ENCODE results near the gene FRMD6.
"Not testable (repeated sequence)": the region's sequence is repeated elsewhere in the genome, so short reads cannot be mapped to it uniquely, and the experiment has no call there.

FRMD6 gene

GRCh38 chr14:51633298-51633697 is 18.4 kb upstream of the FRMD6 start:
- not testable (repeated sequence) for DNase-seq

DNA sequence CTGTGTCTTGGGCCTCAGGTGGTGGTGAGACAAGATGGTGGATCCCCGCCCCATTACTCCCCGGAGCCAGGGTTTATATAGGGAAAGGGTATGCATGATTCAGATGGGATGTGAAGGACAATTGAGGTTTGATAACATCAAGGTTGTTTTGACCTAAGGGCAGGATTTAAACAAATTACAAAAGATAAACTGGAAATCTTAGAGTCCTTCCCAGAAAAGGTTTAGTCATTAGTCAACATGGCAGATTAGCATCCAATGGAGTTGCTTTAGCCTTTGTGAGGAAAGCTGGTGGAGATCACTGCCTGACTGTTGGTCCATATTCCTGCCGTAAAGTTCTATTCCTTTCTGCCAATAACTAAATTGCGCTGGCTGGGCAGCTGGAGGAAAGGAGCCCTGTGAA is 15.6 kb upstream of the FRMD6 start:
- no peak for DNase-seq

DNA sequence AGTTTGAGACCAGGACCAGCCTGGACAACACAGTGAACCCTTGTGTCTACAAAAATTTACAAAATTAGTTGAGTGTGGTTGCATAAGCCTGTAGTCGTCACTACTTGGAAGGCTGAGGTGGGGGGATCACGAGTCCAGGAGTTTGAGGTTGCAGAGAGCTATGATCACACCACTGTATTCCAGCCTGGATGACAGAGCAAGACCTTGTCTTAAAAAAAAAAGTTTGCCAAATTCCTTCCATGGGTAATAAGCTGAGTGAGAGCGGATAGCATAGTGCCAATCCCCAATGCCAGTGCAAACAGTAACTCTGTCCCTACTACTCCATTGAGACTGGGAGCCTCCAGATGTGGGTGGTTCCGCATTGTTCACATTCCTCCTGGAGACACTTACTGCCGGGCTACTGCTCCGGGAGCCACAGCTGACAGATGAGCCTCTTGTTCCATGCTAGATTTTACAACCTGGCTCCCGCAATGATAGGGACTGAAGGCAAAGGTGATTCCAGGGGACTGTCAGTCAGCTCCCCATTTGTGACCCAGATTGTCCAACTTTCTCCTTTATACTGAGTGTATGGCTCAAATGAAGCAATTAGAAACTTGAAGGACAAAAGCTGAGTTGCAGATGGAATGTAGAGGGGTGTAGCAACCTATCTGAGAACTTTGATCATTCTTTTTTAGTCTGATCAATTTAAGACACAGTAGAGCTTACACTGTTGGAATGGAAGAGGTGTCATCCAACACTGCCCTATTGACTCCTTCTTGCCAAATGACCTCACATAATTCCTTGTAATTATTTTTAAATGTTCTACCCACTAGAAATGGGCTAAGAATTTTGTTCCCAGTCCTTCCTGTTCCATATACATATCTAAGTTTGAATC is 13.4 kb upstream of the FRMD6 start:
- no peak for DNase-seq

GRCh38 chr14:51639668-51640316 is 11.9 kb upstream of the FRMD6 start:
- DNase-seq = no peak

DNA sequence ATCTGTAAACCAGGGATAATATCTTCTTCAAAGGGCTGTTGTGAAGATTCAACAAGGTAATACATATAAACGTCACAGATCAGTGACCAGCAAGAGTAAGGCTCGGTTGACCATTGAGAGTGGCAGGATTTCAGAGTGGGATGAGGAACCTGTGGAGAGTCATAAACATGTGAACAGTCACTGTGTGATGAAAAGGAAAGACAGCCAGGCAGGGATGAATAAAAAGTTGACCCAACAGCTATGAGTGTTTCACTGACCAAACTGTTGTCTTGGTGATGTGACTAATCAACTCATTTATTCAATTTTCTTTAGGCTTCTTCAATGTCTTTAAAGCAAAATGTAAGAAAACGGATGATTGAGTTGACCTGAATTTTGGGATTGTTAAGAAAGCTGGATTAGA is 8.6 kb upstream of the FRMD6 start:
- DNase-seq = no peak

DNA sequence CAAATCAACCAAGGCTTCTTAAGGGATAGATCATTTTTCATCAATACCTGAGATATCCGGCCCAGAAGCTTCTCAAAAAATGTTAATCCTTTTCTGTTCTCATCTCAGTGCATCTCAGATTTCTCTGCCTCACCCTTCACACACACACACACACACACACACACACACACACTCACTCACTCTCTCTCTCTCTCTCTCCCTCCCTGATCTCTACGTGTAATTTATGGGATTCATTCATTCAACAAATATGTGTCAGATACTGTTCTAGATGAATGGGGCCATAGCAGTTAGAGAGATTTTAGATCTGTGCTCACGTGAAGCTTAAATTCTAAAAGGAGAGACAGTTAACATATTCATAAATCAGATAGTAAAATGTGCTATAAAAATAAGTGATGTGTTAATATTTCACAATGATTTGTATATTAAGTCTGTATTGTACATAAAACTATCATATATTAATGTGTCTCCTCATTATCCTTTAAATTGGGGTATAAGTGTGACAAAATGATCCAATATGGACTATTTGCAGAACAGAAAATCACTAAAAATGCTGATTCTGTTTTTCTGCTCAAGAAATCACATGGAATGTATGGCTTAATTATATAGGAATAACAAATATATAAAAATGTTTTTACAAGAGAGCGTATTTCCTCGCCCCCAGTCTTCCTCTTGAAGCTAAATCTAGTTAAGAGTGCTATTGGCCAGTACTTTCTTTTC is 7.3 kb upstream of the FRMD6 start:
- DNase-seq = no peak

GRCh38 chr14:51648296-51648695 is 3.4 kb upstream of the FRMD6 start:
- no peak for DNase-seq

- DNase-seq = peak; percentile 12
Observed at GRCh38 chr14:51650716-51651387, 858 bp upstream of the FRMD6 start.

- peak; percentile 40 for DNase-seq
Observed at GRCh38 chr14:51652168-51653078, 713 bp downstream of the FRMD6 start.

DNA sequence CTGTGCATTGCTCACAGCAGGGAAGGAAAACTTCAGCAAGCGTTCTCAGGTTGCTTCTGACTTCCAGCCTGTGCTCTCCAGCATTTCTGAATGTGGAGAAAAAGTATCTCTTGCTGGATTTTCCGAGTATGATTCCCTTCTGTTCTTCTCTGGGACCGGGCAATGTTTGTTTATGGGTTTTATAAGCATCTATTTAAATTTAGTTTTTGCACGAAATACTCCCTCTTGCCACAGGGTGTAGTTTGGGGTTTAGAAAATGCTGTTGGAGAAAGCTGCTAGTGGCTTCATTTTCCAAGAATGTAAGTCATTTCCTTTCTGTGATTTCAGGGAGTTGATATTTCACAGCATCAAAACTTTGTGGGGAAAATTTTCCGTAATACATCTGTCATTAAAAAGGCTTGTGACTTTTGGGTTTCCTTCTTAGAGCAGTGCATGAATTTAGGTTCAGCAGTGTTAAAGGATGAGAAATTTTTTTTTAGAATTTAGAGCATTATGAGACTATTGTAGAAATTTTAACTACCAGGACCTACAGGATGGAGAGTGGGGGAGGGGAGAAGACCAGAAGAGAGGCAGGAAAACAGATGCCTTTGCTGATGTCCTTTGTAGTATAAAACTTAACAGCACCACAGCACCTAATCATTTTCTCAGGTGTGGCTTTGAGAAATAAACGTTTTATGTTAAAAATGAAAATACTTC is 1.5 kb downstream of the FRMD6 start:
- DNase-seq = peak; percentile 51

GRCh38 chr14:51653775-51654532 is 2.2 kb downstream of the FRMD6 start:
- DNase-seq = no peak

- no peak for DNase-seq
Observed at GRCh38 chr14:51654533-51654845, 2.8 kb downstream of the FRMD6 start.

DNA sequence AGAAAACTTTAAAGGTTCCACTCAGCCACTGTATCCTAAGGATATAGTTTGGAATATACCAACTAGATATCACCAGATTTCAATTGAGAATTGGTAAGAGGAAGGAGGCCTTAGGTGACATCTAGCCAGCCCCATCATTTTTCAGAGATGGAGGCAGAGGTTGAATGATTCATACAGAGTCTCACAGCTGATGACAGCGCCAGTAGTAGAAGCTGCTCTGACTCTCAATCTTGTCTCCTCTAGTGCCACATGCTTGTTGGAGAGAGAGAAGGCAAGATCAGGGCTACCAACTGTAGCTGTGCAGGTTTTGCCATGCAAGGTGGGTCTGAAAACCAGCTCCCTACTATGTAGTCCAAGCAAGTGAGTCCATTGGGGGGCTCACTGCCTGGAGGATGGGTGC is 6.1 kb downstream of the FRMD6 start:
- DNase-seq = no peak

DNA sequence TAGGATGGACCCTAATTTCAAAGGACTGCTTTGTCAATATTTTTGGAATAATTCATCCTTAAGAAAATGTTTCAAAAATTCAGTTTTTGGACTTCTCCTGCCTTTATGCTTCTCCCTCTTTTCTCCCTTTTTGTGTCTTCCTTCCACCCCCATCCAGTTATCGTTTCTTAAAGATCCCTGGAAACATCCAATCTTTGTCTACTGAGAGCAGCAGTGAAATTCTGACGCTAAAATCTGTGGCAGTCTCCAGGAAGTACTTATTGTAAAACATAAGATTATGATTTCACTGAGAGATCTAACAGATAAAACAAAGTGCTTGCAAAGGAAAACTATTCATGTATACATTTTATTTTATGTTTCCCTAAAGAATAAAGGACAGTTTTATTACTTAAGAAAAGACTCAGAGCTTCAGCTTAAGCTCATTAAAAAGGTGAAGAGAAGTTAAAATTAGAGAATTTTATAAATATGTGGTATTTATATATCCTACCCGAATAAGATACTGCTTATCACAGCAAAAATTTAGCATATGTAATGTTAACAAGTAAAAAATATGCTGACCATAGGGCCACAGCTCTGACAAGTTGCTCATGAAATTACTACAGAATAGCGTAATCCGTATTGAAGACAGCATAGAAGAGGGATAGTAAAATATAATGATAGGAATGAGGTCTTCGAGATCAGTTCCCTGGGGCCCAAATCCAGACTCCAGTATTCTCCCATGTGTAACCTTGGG is 6.9 kb downstream of the FRMD6 start:
- DNase-seq = no peak

DNA sequence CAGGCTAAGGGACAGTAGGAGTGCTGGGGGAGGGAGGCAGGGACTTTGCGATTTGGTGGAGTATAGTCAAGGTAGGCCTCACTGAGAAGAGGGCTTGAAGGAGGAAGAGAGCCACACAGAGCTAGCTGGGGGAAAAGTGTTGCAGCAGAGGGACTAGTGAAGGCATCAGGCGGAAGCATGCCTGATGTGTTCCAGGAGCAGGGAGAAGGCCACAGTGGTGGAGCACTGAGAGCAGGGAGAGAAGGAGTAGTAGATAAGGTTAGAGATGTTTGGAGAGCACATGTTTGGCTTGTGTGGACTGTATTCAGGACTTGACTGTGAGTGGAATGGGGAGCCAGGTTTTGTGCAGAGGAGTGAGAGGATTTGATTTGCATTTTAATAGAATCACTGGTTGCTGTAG is 9.0 kb downstream of the FRMD6 start:
- DNase-seq = no peak

- DNase-seq = no peak
Observed at GRCh38 chr14:51661504-51661903, 9.8 kb downstream of the FRMD6 start.

DNA sequence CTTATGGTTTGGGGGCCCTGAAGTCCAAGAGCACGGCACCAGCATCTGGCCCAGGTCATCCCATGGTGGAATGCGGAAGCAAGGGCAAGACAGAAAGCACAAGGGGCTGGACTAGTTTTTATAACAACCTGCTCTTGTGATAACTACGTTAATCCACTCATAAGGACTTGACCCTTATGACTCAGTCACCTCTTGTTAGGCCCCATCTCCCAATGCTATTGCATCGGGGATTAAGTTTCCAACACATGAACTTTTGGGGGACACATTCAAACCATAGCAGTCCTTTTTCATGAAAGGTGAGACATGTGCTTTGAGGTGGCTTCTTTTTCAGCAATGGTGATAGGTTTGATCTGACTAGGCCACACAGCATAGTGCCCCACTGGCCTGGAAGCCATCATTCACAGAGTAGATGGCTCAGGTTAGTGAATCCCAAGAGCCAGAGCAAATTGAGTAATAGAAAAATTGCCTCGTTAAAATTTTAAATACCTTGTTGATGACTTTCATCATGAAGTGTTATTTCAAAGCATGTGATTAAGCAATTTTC is 12.1 kb downstream of the FRMD6 start:
- no peak for DNase-seq

DNA sequence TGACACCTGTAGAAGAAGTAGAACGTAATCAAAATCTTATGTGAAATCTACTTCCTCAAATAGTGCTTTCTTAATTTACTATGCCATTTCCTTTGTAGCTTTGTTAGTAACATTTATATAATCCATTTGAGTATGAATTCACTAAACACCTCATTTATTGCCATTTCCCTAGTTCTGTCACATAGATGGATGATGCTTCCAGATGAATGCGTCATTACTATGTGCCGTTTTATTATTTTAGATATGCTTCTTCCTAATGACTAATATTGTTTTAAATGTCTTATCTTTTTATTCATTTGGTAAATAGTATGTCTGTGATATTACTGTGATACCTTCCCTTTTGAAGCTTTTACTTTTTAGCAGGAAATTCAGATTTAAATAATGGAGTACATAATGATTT is 14.4 kb downstream of the FRMD6 start:
- no peak for DNase-seq

GRCh38 chr14:51666826-51667225 is 15.1 kb downstream of the FRMD6 start:
- no peak for DNase-seq

- DNase-seq = no peak
Observed at GRCh38 chr14:51668870-51669269, 17.2 kb downstream of the FRMD6 start.
